K562 (cell line): ENCODE data around the gene DHDH. TPM values are rescaled to one million over a fixed set of nuclear protein-coding genes. Genes with fewer than 3 reads are reported as not detected.

Source experiments
- ARHGAP35 ChIP-seq: fragments of 450-650 bp; IDR thresholded peaks from 2 replicates; pipeline ENCODE4 v1.6.1; 2018; ENCODE audit not compliant: partially characterized antibody
- CHD4 ChIP-seq: fragments of 200-600 bp; sonication (generic); IDR thresholded peaks from 3 replicates; pipeline ENCODE4 v1.6.1; 2012; ENCODE audit warnings: low read depth, mild to moderate bottlenecking, mixed read lengths, low read length, inconsistent platforms; ENCODE audit not compliant: insufficient read depth, insufficient replicate concordance, poor library complexity, severe bottlenecking
- FOXA3 ChIP-seq, 2 experiments: fragments of 450-650 bp in 1 of 2; sonication (generic) in 1 of 2; formaldehyde crosslinking; IDR thresholded peaks in 1 of 2; conservative IDR thresholded peaks in 1 of 2; 2 replicates each; pipeline versions ENCODE4 v1.4.0 to v1.8.0; 2020 to 2022; ENCODE audit warnings: mild to moderate bottlenecking in 2 of 2, missing genetic modification reagents in 1 of 2
- HDAC3 ChIP-seq: fragments of 450-650 bp; IDR thresholded peaks from 2 replicates; pipeline ENCODE4 v1.6.1; 2018; ENCODE audit warnings: borderline replicate concordance, mild to moderate bottlenecking, moderate library complexity; ENCODE audit not compliant: partially characterized antibody
- MED1 ChIP-seq: sonication (generic); formaldehyde crosslinking; IDR thresholded peaks from 2 replicates; pipeline ENCODE4 v1.8.1; 2023; ENCODE audit warnings: missing genetic modification reagents, borderline replicate concordance
- NBN ChIP-seq: fragments of 450-650 bp; IDR thresholded peaks from 2 replicates; pipeline ENCODE4 v1.6.1; 2016; ENCODE audit warnings: low read depth, mild to moderate bottlenecking
- NR1H2 ChIP-seq: sonication (generic); formaldehyde crosslinking; IDR thresholded peaks from 2 replicates; pipeline ENCODE4 v1.4.0; 2020; ENCODE audit warnings: mild to moderate bottlenecking, missing genetic modification reagents
- NRF1 ChIP-seq, 2 experiments: fragments of 450-650 bp; IDR thresholded peaks in 1 of 2; conservative IDR thresholded peaks in 1 of 2; 2 replicates each; pipeline ENCODE4 v1.6.1; 2014; ENCODE audit warnings: mild to moderate bottlenecking in 2 of 2
- RCOR1 ChIP-seq, 2 experiments: IDR thresholded peaks; 2 replicates each; pipeline ENCODE4 v1.6.1; 2012; ENCODE audit warnings: low read depth in 2 of 2, low read length in 2 of 2, borderline replicate concordance in 1 of 2, improper control_type of control experiment in 1 of 2
- SLC30A9 ChIP-seq: fragments of 250-450 bp; sonication (Bioruptor Pico); IDR thresholded peaks from 2 replicates; pipeline ENCODE4 v1.8.0; 2022; ENCODE audit warnings: mild to moderate bottlenecking, moderate library complexity
- SMAD4 ChIP-seq: fragments of 250-450 bp; sonication (Bioruptor Pico); conservative IDR thresholded peaks from 2 replicates; pipeline ENCODE4 v1.8.0; 2021; ENCODE audit warnings: inconsistent platforms, mild to moderate bottlenecking, moderate library complexity
- TOE1 ChIP-seq, 2 experiments: fragments of 450-650 bp in 1 of 2; sonication (generic) in 1 of 2; formaldehyde crosslinking in 1 of 2; IDR thresholded peaks; 2 replicates each; pipeline versions ENCODE4 v1.7.1 to v1.8.0; 2016 to 2022; ENCODE audit warnings: borderline replicate concordance in 2 of 2, mild to moderate bottlenecking in 2 of 2, antibody characterized with exemption in 1 of 2, inconsistent platforms in 1 of 2, low read depth in 1 of 2, missing genetic modification reagents in 1 of 2, moderate library complexity in 1 of 2
- YBX1 ChIP-seq: fragments of 450-650 bp; IDR thresholded peaks from 2 replicates; pipeline ENCODE4 v1.7.1; 2016; ENCODE audit warnings: mild to moderate bottlenecking
- ZNF124 ChIP-seq: sonication (generic); formaldehyde crosslinking; IDR thresholded peaks from 2 replicates; pipeline ENCODE4 v1.8.1; 2022; ENCODE audit warnings: missing genetic modification reagents
- ZNF24 ChIP-seq: fragments of 450-650 bp; IDR thresholded peaks from 2 replicates; pipeline ENCODE4 v1.6.1; 2016
- polyA plus RNA-seq, 8 experiments: library from polyadenylated mRNA; depleted of rRNA in 4 of 8; stranded (reverse) in 5 of 8; unstranded in 3 of 8; fragments of >200 nt; fragmentation: Nextera tagmentation in 2 of 8; fragmentation: Illumina TruSeq in 1 of 8; extraction: Ambion mirVana in 2 of 8; extraction: Trizol in 1 of 8; gene quantifications; 2 replicates each; pipeline versions ENCODE4 v1.2.1 to v1.2.3, GENCODE V29; 2011 to 2014; ENCODE audit warnings: inconsistent platforms in 1 of 8, missing spikeins in 1 of 8
- total RNA-seq, 7 experiments: library from RNA; depleted of rRNA in 6 of 7; stranded (reverse); fragments of >200 nt in 6 of 7; fragmentation: Illumina TruSeq in 2 of 7; extraction: Trizol in 2 of 7; gene quantifications; 2 replicates each; pipeline versions ENCODE4 v1.2.1 to v1.2.3, GENCODE V29; 2011 to 2021; ENCODE audit warnings: low replicate concordance in 1 of 7
- TF ChIP-seq, protein P1 (sequence below), 2 experiments: fragments of 450-650 bp in 1 of 2; sonication (generic) in 1 of 2; formaldehyde crosslinking in 1 of 2; IDR thresholded peaks; 2 replicates each; pipeline versions ENCODE4 v1.7.1 to v1.9.0; 2016 to 2022; ENCODE audit warnings: inconsistent platforms in 1 of 2, mild to moderate bottlenecking in 1 of 2, missing genetic modification reagents in 1 of 2
- TF ChIP-seq, protein P2 (sequence below): fragments of 250-450 bp; sonication (Bioruptor Pico); IDR thresholded peaks from 2 replicates; pipeline ENCODE4 v1.8.0; 2022; ENCODE audit warnings: moderate library complexity, mild to moderate bottlenecking, inconsistent platforms

Gene DHDH
- total and polyA plus RNA-seq, 9 of the 15 experiments (the other 6 are each of a cell fraction or from before 2014, with no cell fraction given) = 0.37 to 1.9 (median 0.87) TPM

DNA sequence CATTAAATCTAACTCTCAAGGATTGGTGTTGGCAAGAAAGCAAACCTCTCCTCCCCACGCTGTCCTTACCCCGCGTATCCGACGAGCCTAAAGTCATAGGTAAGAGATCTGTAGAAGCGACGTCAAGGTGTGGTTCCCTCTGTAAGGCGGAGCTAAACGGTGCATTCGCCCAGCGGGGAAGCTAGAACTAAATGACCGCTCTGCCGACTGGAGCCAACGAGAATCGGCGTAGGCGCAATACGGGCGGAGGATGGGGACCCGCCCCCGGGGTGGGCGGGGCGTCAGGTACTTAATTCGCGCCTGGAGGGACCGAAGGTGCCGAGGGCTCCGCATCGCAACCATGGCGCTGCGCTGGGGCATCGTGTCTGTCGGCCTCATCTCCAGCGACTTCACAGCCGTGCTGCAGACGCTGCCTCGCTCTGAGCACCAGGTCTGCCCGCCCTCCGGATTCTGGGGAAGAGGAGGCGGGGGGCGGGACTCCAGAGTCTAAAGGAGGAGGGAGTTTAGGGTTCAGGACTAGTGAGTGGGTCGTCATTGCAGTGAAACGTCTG is at the start of gene DHDH (continued):
- TF ChIP-seq, protein P1, sequence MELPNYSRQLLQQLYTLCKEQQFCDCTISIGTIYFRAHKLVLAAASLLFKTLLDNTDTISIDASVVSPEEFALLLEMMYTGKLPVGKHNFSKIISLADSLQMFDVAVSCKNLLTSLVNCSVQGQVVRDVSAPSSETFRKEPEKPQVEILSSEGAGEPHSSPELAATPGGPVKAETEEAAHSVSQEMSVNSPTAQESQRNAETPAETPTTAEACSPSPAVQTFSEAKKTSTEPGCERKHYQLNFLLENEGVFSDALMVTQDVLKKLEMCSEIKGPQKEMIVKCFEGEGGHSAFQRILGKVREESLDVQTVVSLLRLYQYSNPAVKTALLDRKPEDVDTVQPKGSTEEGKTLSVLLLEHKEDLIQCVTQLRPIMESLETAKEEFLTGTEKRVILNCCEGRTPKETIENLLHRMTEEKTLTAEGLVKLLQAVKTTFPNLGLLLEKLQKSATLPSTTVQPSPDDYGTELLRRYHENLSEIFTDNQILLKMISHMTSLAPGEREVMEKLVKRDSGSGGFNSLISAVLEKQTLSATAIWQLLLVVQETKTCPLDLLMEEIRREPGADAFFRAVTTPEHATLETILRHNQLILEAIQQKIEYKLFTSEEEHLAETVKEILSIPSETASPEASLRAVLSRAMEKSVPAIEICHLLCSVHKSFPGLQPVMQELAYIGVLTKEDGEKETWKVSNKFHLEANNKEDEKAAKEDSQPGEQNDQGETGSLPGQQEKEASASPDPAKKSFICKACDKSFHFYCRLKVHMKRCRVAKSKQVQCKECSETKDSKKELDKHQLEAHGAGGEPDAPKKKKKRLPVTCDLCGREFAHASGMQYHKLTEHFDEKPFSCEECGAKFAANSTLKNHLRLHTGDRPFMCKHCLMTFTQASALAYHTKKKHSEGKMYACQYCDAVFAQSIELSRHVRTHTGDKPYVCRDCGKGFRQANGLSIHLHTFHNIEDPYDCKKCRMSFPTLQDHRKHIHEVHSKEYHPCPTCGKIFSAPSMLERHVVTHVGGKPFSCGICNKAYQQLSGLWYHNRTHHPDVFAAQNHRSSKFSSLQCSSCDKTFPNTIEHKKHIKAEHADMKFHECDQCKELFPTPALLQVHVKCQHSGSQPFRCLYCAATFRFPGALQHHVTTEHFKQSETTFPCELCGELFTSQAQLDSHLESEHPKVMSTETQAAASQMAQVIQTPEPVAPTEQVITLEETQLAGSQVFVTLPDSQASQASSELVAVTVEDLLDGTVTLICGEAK (IDR thresholded peaks at IDR 0.05) = 0 out of 2 replicates have a peak, but pooled peaks have one; percentile 37
- TF ChIP-seq, protein P1 (CRISPR knock-in tag; IDR thresholded peaks at IDR 0.05) = no peak
- TF ChIP-seq SLC30A9 (CRISPR knock-in tag) (no peak), ARHGAP35 (no peak), YBX1 (no peak), NR1H2 (CRISPR knock-in tag) (no peak), CHD4 (no peak), NBN (peak; percentile 23; the same call in 1 of the 2 replicates), ZNF24 (peak; percentile 63), ZNF124 (CRISPR knock-in tag) (no peak), NRF1 (conservative IDR thresholded peaks at IDR 0.05 in 1 of 2, IDR thresholded peaks at IDR 0.05 in 1 of 2) (peak; percentile 78 to 81), SMAD4 (CRISPR knock-in tag) (peak; percentile 51), FOXA3 (CRISPR knock-in tag; conservative IDR thresholded peaks at IDR 0.05 in 1 of 2, IDR thresholded peaks at IDR 0.05 in 1 of 2) (0 out of 4 replicates have a peak, but pooled peaks of 1 of the 2 experiments have one; percentile 34), MED1 (CRISPR knock-in tag) (no peak), TOE1 (IDR thresholded peaks at IDR 0.05; ENCODE audit: borderline replicate concordance) (peak; percentile 24; the same call in 1 of the 2 replicates), TOE1 (CRISPR knock-in tag; IDR thresholded peaks at IDR 0.05; ENCODE audit: borderline replicate concordance, low read depth) (no peak), HDAC3 (peak; percentile 79), RCOR1 (IDR thresholded peaks at IDR 0.05; ENCODE audit: borderline replicate concordance in 1 of 2, low read depth in 2 of 2, low read length in 2 of 2) (peak in 1 of 2 experiments; percentile 64; a peak in 1 of 4 replicates)
- TF ChIP-seq, protein P2, sequence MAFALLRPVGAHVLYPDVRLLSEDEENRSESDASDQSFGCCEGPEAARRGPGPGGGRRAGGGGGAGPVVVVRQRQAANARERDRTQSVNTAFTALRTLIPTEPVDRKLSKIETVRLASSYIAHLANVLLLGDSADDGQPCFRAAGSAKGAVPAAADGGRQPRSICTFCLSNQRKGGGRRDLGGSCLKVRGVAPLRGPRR = no peak
